ENCODE results near the gene ALDH16A1.

Gene ALDH16A1

GRCh38 chr19:49490287-49491029 lies 37.4 kb downstream of the ALDH16A1 start:
- DNase-seq = no peak

- DNase-seq = no peak
Observed at GRCh38 chr19:49491030-49491803, 38.2 kb downstream of the ALDH16A1 start.

DNA sequence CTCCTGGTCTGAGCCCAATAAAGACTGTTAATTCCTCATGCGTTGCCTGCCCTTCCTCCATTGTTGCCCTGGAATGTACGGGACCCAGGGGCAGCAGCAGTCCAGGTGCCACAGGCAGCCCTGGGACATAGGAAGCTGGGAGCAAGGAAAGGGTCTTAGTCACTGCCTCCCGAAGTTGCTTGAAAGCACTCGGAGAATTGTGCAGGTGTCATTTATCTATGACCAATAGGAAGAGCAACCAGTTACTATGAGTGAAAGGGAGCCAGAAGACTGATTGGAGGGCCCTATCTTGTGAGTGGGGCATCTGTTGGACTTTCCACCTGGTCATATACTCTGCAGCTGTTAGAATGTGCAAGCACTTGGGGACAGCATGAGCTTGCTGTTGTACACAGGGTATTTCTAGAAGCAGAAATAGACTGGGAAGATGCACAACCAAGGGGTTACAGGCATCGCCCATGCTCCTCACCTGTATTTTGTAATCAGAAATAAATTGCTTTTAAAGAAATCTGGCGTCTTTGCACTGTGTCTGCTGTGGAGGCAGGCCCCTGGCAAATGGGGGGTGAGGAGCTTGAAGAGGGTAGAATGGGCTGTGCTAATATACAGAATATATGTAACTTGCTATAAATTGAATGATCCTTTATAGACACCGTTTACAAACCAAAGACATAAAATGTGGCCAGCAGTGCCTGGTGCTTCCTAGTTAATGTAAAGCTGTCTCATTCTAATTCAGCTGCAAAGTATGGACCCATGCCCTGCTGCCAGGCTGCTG lies 39.0 kb downstream of the ALDH16A1 start:
- DNase-seq = no peak

GRCh38 chr19:49492573-49493405 lies 39.8 kb downstream of the ALDH16A1 start:
- no peak for DNase-seq

GRCh38 chr19:49496574-49497008 lies 43.6 kb downstream of the ALDH16A1 start:
- no peak for DNase-seq

DNA sequence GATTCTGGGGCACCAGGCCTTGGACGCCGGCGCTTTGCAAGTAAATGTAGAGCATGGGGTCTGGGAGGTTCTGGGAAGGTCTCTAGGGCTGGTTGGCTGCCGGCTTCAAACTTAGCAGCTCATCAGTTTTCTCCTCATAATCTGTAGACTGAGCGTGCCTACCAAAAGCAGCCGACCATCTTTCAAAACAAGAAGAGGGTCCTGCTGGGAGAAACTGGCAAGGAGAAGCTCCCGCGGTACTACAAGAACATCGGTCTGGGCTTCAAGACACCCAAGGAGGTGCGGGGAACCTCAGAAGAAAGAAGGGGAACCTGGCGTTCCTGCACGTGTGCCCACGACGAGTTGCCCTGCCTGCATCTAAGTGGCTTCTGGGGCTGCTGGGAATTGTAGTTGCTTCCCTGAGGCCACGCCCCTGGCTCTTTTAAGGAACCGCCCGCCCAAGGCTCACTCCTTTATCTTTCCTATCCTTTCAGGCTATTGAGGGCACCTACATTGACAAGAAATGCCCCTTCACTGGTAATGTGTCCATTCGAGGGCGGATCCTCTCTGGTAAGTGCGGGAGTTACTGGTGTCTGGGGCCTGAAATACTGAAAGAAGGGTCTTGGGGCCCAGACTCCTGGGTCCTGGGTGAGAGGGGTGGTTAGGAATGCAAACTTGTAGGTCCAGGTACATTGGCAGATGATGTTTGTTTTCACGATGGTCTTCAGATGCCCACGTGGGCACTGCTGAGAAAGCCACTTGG lies 44.2 kb downstream of the ALDH16A1 start:
- no peak for DNase-seq

GRCh38 chr19:49497789-49498103 lies 44.7 kb downstream of the ALDH16A1 start:
- DNase-seq = no peak

GRCh38 chr19:49498475-49498874 lies 45.5 kb downstream of the ALDH16A1 start:
- DNase-seq = no peak

- DNase-seq = no peak
Observed at GRCh38 chr19:49499030-49499670, 46.1 kb downstream of the ALDH16A1 start.

GRCh38 chr19:49502866-49503581 lies 50.0 kb downstream of the ALDH16A1 start:
- peak; percentile 77 for DNase-seq

- no peak for DNase-seq
Observed at GRCh38 chr19:49503582-49503962, 50.5 kb downstream of the ALDH16A1 start.

DNA sequence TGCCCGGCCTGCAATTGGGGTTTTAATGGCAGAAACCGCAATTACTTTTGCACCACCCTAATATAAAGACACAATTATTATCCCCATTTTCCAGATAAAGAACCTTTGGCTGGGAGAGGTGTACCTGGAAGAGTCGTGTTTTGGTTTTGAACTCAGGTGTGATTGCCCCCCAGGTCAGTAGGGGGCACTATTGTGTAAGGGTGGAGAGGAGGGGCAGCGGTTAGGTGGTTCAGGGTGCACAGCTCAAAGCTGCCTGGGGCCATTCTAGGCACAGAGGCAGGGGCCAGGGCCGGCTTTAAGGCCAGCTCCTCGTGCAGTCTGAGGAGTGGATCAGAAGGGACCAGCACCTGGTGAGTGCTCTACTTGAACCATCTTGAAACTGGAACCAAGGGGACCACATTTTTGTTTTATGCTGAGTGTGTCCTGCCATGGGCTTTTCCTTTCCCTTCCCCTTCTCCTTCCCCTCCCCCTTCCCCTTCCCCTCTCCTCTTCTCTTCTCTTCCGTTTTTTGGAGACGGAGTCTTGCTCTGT lies 53.6 kb downstream of the ALDH16A1 start:
- peak; percentile 28 for DNase-seq

GRCh38 chr19:49507803-49508494 lies 54.9 kb downstream of the ALDH16A1 start:
- no peak for DNase-seq

DNA sequence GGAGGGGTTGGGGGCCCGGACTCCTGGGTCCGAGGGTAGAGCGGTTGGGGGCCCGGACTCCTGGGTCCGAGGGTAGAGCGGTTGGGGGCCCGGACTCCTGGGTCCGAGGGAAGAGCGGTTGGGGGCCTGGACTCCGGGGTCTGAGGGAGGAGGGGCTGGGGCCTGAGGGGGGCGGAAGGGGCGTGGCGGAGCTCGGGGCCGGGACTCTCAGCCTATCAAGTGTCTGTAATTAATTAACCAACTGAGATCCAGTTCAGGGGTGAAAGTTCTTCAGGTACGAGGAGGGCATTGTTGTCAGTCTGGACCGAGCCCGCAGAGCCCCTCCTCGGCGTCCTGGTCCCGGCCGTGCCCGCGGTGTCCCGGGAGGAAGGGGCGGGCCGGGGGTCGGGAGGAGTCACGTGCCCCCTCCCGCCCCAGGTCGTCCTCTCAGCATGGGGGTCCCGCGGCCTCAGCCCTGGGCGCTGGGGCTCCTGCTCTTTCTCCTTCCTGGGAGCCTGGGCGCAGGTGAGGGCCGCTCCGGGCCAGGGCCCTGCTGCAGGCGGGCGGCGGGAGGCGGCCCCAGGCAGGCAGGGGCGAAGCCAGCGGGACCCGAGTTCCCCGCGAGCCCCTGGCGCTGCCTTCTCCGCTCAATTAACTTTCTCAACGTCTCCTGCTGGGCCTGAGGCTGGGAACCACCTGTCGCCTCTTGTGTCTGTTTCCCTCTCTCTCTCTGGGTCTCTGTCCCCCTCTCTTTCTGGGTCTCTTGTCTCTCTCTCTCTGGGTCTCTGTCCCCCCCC lies 60.1 kb downstream of the ALDH16A1 start:
- DNase-seq = no peak

DNA sequence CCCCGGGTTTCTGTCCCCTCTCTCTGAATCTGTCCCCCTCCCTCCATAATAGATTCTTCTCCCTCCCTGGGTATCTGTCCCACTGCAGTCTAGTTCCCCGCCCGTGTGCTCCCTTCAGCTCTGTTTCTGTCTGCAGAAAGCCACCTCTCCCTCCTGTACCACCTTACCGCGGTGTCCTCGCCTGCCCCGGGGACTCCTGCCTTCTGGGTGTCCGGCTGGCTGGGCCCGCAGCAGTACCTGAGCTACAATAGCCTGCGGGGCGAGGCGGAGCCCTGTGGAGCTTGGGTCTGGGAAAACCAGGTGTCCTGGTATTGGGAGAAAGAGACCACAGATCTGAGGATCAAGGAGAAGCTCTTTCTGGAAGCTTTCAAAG lies 60.7 kb downstream of the ALDH16A1 start:
- DNase-seq = no peak

DNA sequence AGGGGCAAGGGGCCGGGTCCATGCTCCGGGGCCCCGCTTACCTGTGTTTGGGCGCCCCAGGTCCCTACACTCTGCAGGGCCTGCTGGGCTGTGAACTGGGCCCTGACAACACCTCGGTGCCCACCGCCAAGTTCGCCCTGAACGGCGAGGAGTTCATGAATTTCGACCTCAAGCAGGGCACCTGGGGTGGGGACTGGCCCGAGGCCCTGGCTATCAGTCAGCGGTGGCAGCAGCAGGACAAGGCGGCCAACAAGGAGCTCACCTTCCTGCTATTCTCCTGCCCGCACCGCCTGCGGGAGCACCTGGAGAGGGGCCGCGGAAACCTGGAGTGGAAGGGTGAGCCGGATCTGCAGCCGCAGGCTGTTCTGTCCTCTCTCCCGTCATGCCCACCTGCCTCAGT lies 61.1 kb downstream of the ALDH16A1 start:
- DNase-seq = no peak

DNA sequence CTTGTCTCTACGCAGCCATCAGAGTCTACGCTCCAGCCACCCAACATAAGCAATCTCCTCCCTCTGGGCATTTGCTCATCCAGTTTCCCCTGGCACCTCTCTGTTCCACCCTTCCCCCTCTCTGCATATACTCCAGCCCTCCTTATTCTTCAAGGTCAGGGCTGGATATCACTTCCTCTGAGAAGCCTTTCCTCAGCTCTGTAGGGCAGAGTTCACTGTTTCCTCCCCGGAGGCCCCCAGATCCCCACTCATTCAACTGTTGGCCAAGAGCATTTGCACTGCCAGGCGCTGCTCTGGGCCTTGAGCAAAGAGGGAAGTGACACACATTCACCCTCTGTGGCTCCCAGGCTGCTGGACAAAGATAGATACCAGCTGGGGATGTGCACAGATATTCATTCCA lies 62.7 kb downstream of the ALDH16A1 start:
- no peak for DNase-seq

DNA sequence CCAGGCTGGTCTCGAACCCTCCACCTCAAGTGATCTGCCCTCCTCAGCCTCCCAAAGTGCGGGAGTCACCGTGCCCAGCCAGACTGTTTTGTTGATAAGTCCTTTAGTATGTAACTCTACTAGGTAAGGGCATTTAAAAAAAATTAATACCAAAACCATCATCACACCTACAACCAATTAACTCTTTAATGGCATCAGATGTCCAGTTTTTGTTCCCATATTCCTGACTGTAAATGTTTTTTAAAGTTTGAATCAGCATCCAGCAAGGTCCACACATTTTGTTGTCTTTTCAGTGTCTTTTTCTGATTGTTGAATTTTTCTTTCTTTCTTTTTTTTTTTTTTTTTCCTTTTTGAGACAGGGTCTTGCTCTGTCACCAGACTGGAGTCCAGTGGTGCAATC lies 65.0 kb downstream of the ALDH16A1 start:
- no peak for DNase-seq

Data from NCI-H2029 treated with DMSO at 0.1 percent for 48 hours (cell line).